Measurements from ENCODE around the gene BRIP1. TPM values are rescaled to one million over a fixed set of nuclear protein-coding genes. Genes with fewer than 3 reads are reported as not detected.

The BRIP1 gene
- total and polyA plus RNA-seq, 9 of the 15 experiments (the other 6 are each of a cell fraction or from before 2014, with no cell fraction given) = 2.4 to 17.5 (median 11.2) TPM

DNA sequence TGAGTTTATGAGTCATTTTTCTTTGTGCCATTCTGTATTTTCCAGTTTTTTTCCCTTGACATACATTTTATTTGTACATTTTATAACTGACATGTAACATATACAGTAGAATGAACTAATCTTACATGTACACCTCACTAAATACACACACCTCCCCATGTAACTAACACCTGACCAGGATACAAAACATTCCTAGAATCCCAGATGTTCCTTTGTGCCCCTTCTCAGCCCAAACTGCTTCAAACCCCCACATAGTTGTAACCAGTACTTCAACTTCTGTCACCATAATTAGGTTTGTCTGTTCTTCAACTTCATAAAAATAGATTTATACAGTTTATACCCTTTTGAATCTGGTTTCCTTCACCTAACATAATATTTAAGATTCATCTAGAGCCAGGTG, 73.5 kb downstream of the BRIP1 start:
- ChIA-PET CTCF (ENCODE audit: low intra/inter-chr PET ratio) (no interaction called here), POLR2A (no interaction called here)
- H3K9me1 ChIP-seq (ENCODE audit: control insufficient read depth, insufficient read depth, low read length) = no peaks in the 10 kb centered on the region
- no peaks in the 10 kb centered on the region for H3K79me2 ChIP-seq (ENCODE audit: control insufficient read depth, insufficient read depth, low read length)
- no peaks in the 10 kb centered on the region for H4K20me1 ChIP-seq (replicated peaks; ENCODE audit: control insufficient read depth, insufficient read depth, low read length)
- H3K9me3 ChIP-seq (replicated peaks; ENCODE audit: control insufficient read depth, insufficient read depth, low read depth, low read length) = no peaks in the 10 kb centered on the region
- FAIRE-seq (no peak), ATAC-seq (no peak), DNase-seq (ENCODE audit: extremely low read depth in 1 of 4, low spot score in 3 of 4) (no peak)
- in situ Hi-C loops (cut with MboI) = no loop called here
- H3K4me2 ChIP-seq (ENCODE audit: insufficient read depth, low read length) = no peak overlapping the region
- no peak overlapping the region for H3K4me3 ChIP-seq
- TF ChIP-seq SFPQ (IDR thresholded peaks at IDR 0.05; ENCODE audit: low read depth, low read length) (no peak), ARID4B (CRISPR knock-in tag; IDR thresholded peaks at IDR 0.05) (no peak), ZBTB11 (CRISPR knock-in tag; IDR thresholded peaks at IDR 0.05) (peak in 1 of 3 experiments; percentile 85; a peak in 2 of 6 replicates), MEF2D (tag; conservative IDR thresholded peaks at IDR 0.05; ENCODE audit: low read depth) (no peak), DDX20 (tag; IDR thresholded peaks at IDR 0.05; ENCODE audit: low read depth) (no peak), MCM7 (IDR thresholded peaks at IDR 0.05) (no peak), COPS2 (conservative IDR thresholded peaks at IDR 0.05) (no peak)
- TF ChIP-seq, protein P1, sequence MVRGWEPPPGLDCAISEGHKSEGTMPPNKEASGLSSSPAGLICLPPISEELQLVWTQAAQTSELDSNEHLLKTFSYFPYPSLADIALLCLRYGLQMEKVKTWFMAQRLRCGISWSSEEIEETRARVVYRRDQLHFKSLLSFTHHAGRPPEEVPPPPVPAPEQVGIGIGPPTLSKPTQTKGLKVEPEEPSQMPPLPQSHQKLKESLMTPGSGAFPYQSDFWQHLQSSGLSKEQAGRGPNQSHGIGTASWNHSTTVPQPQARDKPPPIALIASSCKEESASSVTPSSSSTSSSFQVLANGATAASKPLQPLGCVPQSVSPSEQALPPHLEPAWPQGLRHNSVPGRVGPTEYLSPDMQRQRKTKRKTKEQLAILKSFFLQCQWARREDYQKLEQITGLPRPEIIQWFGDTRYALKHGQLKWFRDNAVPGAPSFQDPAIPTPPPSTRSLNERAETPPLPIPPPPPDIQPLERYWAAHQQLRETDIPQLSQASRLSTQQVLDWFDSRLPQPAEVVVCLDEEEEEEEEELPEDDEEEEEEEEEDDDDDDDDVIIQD (CRISPR knock-in tag; IDR thresholded peaks at IDR 0.05) = no peak
- H3K9ac ChIP-seq (ENCODE audit: insufficient read depth in 1 of 2, low read depth in 2 of 2, low read length in 2 of 2) = no peak overlapping the region
- no peaks in the 10 kb centered on the region for H3K27me3 ChIP-seq (ENCODE audit: control insufficient read depth in 2 of 2, insufficient read depth in 2 of 2, low read length in 2 of 2)
- peaks cover 13% of the 10 kb centered on the region; the same call in 1 of the 3 replicates for H3K36me3 ChIP-seq (ENCODE audit: control insufficient read depth, insufficient read depth, low read length)
- H3K27ac ChIP-seq (ENCODE audit: extremely low read depth, low read depth, low read length) = no peak overlapping the region
- no peaks in the 10 kb centered on the region for H3K4me1 ChIP-seq (replicated peaks in 1 of 2; ENCODE audit: control insufficient read depth in 2 of 2, insufficient read depth in 2 of 2, low read length in 2 of 2)
- intact Hi-C loops (cut with micrococcal nuclease) = no loop called here
- BruUV-seq (replicated peaks) = no TSS peak
- H2AFZ ChIP-seq (ENCODE audit: low read depth, low read length) = no peak overlapping the region
